Mammary epithelial cell (primary cell): Measurements from ENCODE around the gene PRPF8.

Experiments used
- CTCF ChIP-seq, 2 donors: IDR thresholded peaks in 1 of 2; conservative IDR thresholded peaks in 1 of 2; 2 replicates each; pipeline ENCODE4 v1.5.1; 2011 to 2012; ENCODE audit warnings: inconsistent platforms in 2 of 2, low read length in 2 of 2, mild to moderate bottlenecking in 2 of 2, control low read depth in 1 of 2, low read depth in 1 of 2; ENCODE audit not compliant: insufficient read depth in 1 of 2; ENCODE audit errors: extremely low read depth in 1 of 2
- EZH2 ChIP-seq: IDR thresholded peaks from 2 replicates; pipeline ENCODE4 v1.6.1; 2012; ENCODE audit warnings: low read length, inconsistent platforms, borderline replicate concordance

GRCh38 chr17:1643999-1644492 is 40.6 kb downstream of the PRPF8 start:
- TF ChIP-seq EZH2: no peak
- no peak for TF ChIP-seq CTCF (conservative IDR thresholded peaks at IDR 0.05 in 1 of 2, IDR thresholded peaks at IDR 0.05 in 1 of 2; ENCODE audit: extremely low read depth in 1 of 2, insufficient read depth in 1 of 2, low read depth in 1 of 2, low read length in 2 of 2)
